GM12878 (cell line): ENCODE data around the gene PARP8.

ENCODE experiments used
- CEBPZ ChIP-seq: fragments of 150-350 bp; IDR thresholded peaks from 2 replicates; pipeline ENCODE4 v1.6.1; 2016; ENCODE audit warnings: low read depth, low read length
- CTCF ChIP-seq, 3 experiments: IDR thresholded peaks in 2 of 3; conservative IDR thresholded peaks in 1 of 3; 2 replicates each; pipeline ENCODE4 v1.5.1; 2011; ENCODE audit warnings: low read depth in 3 of 3, low read length in 3 of 3, mild to moderate bottlenecking in 3 of 3, control low read depth in 2 of 3, moderate library complexity in 2 of 3, inconsistent platforms in 1 of 3, mixed read lengths in 1 of 3; ENCODE audit not compliant: control insufficient read depth in 2 of 3, insufficient read depth in 1 of 3; ENCODE audit errors: extremely low read depth in 1 of 3
- FOXM1 ChIP-seq: IDR thresholded peaks from 2 replicates; pipeline ENCODE4 v1.6.1; 2012; ENCODE audit warnings: low read depth, mild to moderate bottlenecking, inconsistent platforms, low read length, moderate library complexity
- HDGF ChIP-seq: fragments of 450-650 bp; IDR thresholded peaks from 2 replicates; pipeline ENCODE4 v1.6.1; 2016; ENCODE audit warnings: antibody characterized with exemption
- KDM1A ChIP-seq: fragments of 200-600 bp; sonication (generic); IDR thresholded peaks from 2 replicates; pipeline ENCODE4 v1.6.1; 2016; ENCODE audit warnings: borderline replicate concordance
- NR2C2 ChIP-seq: IDR thresholded peaks from 2 replicates; pipeline ENCODE4 v1.6.1; 2011; ENCODE audit warnings: borderline replicate concordance, low read depth; ENCODE audit not compliant: control insufficient read depth, insufficient read length
- PAX5 ChIP-seq: IDR thresholded peaks from 2 replicates; pipeline ENCODE4 v1.6.1; 2011; ENCODE audit warnings: low read depth, low read length, borderline replicate concordance
- POLR2A ChIP-seq: IDR thresholded peaks from 2 replicates; pipeline ENCODE4 v1.6.1; 2011; ENCODE audit warnings: low read depth, mild to moderate bottlenecking, low read length
- POLR2AphosphoS5 ChIP-seq: IDR thresholded peaks from 2 replicates; pipeline ENCODE4 v1.6.1; 2011; ENCODE audit warnings: mild to moderate bottlenecking, low read length, inconsistent platforms
- SP1 ChIP-seq: IDR thresholded peaks from one replicate; pipeline ENCODE4 v1.6.1; 2011; ENCODE audit warnings: low read depth, low read length
- TAF1 ChIP-seq: IDR thresholded peaks from 2 replicates; pipeline ENCODE4 v1.6.1; 2011; ENCODE audit warnings: mild to moderate bottlenecking, low read depth, low read length, borderline replicate concordance
- TBL1XR1 ChIP-seq: IDR thresholded peaks from 2 replicates; pipeline ENCODE4 v1.6.1; 2012; ENCODE audit warnings: low read depth, low read length, improper control_type of control experiment

- TF ChIP-seq CTCF (IDR thresholded peaks at IDR 0.05 in 2 of 3, conservative IDR thresholded peaks at IDR 0.05 in 1 of 3; ENCODE audit: control insufficient read depth in 2 of 3, extremely low read depth in 1 of 3, insufficient read depth in 1 of 3, low read depth in 3 of 3, low read length in 3 of 3): peak; percentile 77 to 88 (median 78); a peak in 5 of 6 replicates
- TF ChIP-seq POLR2A: no peak
- no peak for TF ChIP-seq CEBPZ
- no peak for TF ChIP-seq KDM1A
- TF ChIP-seq TBL1XR1: no peak
- TF ChIP-seq PAX5: no peak
- no peak for TF ChIP-seq TAF1
- no peak for TF ChIP-seq NR2C2
- TF ChIP-seq SP1: no peak
- TF ChIP-seq POLR2AphosphoS5: no peak
- no peak for TF ChIP-seq FOXM1
- no peak for TF ChIP-seq HDGF
These were observed 84.7 kb downstream of the PARP8 start for GRCh38 chr5:50751064-50751657.
